HepG2 (cell line): ENCODE measurements around the gene BCAS3. TPM values are rescaled to one million over a fixed set of nuclear protein-coding genes. Genes with fewer than 3 reads are reported as not detected.
A peak's percentile ranks its signal among the peaks of the same experiment; 100 is the strongest.

Experiments
- ATF4 ChIP-seq, 2 experiments: fragments of 450-650 bp in 1 of 2; sonication (generic) in 1 of 2; formaldehyde crosslinking; IDR thresholded peaks; 2 replicates each; pipeline versions ENCODE4 v1.5.0 to v1.8.0; 2020 to 2022; ENCODE audit warnings: mild to moderate bottlenecking in 1 of 2, missing genetic modification reagents in 1 of 2
- DR1 ChIP-seq: sonication (generic); formaldehyde crosslinking; IDR thresholded peaks from 2 replicates; pipeline ENCODE4 v1.8.0; 2021; ENCODE audit warnings: mild to moderate bottlenecking, missing genetic modification reagents, inconsistent platforms
- HNRNPK ChIP-seq: fragments of 200-400 bp; formaldehyde crosslinking; IDR thresholded peaks from 2 replicates; pipeline ENCODE4 v1.6.1; 2018; ENCODE audit warnings: low read length, low read depth, moderate library complexity, mild to moderate bottlenecking; ENCODE audit not compliant: poor library complexity, severe bottlenecking
- NKX3-1 ChIP-seq: sonication (generic); formaldehyde crosslinking; IDR thresholded peaks from 2 replicates; pipeline ENCODE4 v1.5.0; 2020; ENCODE audit warnings: missing genetic modification reagents
- POLR2G ChIP-seq: fragments of 200-400 bp; formaldehyde crosslinking; IDR thresholded peaks from 2 replicates; pipeline ENCODE4 v1.6.1; 2018; ENCODE audit warnings: mild to moderate bottlenecking, low read depth, low read length, moderate library complexity
- RFX3 ChIP-seq: IDR thresholded peaks from 2 replicates; pipeline ENCODE4 v1.6.1; 2016; ENCODE audit warnings: missing biosample characterization, missing genetic modification reagents
- RFX5 ChIP-seq: IDR thresholded peaks from 2 replicates; pipeline ENCODE4 v1.6.1; 2011; ENCODE audit warnings: low read depth, low read length, improper control_type of control experiment
- RFXANK ChIP-seq: IDR thresholded peaks from 2 replicates; pipeline ENCODE4 v1.6.1; 2016
- RORA ChIP-seq: sonication (generic); formaldehyde crosslinking; IDR thresholded peaks from 2 replicates; pipeline ENCODE4 v1.5.0; 2020; ENCODE audit warnings: mild to moderate bottlenecking, missing genetic modification reagents, moderate library complexity
- TCF7 ChIP-seq: sonication (generic); IDR thresholded peaks from 2 replicates; pipeline ENCODE4 v1.6.1; 2016; ENCODE audit warnings: antibody characterized with exemption, low read depth
- TIGD3 ChIP-seq: sonication (generic); formaldehyde crosslinking; IDR thresholded peaks from 2 replicates; pipeline ENCODE4 v1.5.1; 2020; ENCODE audit warnings: mild to moderate bottlenecking, missing genetic modification reagents, borderline replicate concordance
- TRAFD1 ChIP-seq: sonication (generic); formaldehyde crosslinking; IDR thresholded peaks from 2 replicates; pipeline ENCODE4 v1.5.1; 2020; ENCODE audit warnings: missing genetic modification reagents, mild to moderate bottlenecking, borderline replicate concordance
- USF2 ChIP-seq, 2 experiments: sonication (generic) in 1 of 2; formaldehyde crosslinking in 1 of 2; IDR thresholded peaks; 2 replicates each; pipeline versions ENCODE4 v1.5.1 to v1.6.1; 2011 to 2020; ENCODE audit warnings: borderline replicate concordance in 1 of 2, low read depth in 1 of 2, low read length in 1 of 2, mild to moderate bottlenecking in 1 of 2, missing genetic modification reagents in 1 of 2, moderate library complexity in 1 of 2
- ZNF180 ChIP-seq: sonication (generic); formaldehyde crosslinking; IDR thresholded peaks from 2 replicates; pipeline ENCODE4 v1.4.0; 2020; ENCODE audit warnings: low read depth, missing genetic modification reagents, borderline replicate concordance
- ZNF317 ChIP-seq: sonication (generic); formaldehyde crosslinking; IDR thresholded peaks from 2 replicates; pipeline ENCODE4 v1.5.0; 2020; ENCODE audit warnings: mild to moderate bottlenecking, missing genetic modification reagents
- ZNF367 ChIP-seq: sonication (generic); formaldehyde crosslinking; IDR thresholded peaks from 2 replicates; pipeline ENCODE4 v1.4.0; 2020; ENCODE audit warnings: missing genetic modification reagents, borderline replicate concordance
- ZNF503 ChIP-seq: sonication (generic); formaldehyde crosslinking; IDR thresholded peaks from 2 replicates; pipeline ENCODE4 v1.4.0; 2020; ENCODE audit warnings: missing genetic modification reagents
- ZNF639 ChIP-seq: conservative IDR thresholded peaks from 2 replicates; pipeline ENCODE4 v1.6.1; 2018; ENCODE audit warnings: missing genetic modification reagents
- ZNF792 ChIP-seq: IDR thresholded peaks from 2 replicates; pipeline ENCODE4 v1.6.1; 2016
- polyA plus RNA-seq, 8 experiments: library from polyadenylated mRNA; depleted of rRNA in 3 of 8; stranded (reverse) in 7 of 8; unstranded in 1 of 8; fragments of >200 nt; fragmentation: Illumina TruSeq in 4 of 8; extraction: Trizol in 4 of 8; gene quantifications; 2 replicates each; pipeline versions ENCODE4 v1.2.1 to v1.2.3, GENCODE V29; 2011 to 2016; ENCODE audit warnings: low read depth in 4 of 8, missing spikeins in 1 of 8, mixed read lengths in 1 of 8; ENCODE audit not compliant: insufficient read depth in 1 of 8
- total RNA-seq, 5 experiments: library from RNA; depleted of rRNA; stranded (reverse); fragments of >200 nt; fragmentation: Illumina TruSeq; extraction: Trizol; gene quantifications; 2 replicates each; pipeline ENCODE4 v1.2.3, GENCODE V29; 2016; ENCODE audit warnings: low read depth in 1 of 5

Gene BCAS3
- total and polyA plus RNA-seq, 2 of the 13 experiments (the other 11 are each of a cell fraction or from before 2014, with no cell fraction given), result 10.7 to 11.2 TPM

- TF ChIP-seq TCF7 (no peak), POLR2G (peak; percentile 59; the same call in 1 of the 2 replicates), ZNF180 (CRISPR knock-in tag) (peak; percentile 19; the same call in 1 of the 2 replicates), DR1 (CRISPR knock-in tag) (no peak; the same call in 1 of the 2 replicates), ZNF639 (CRISPR knock-in tag) (0 out of 2 replicates have a peak, but pooled peaks have one; percentile 14), TRAFD1 (CRISPR knock-in tag) (no peak), RFXANK (CRISPR knock-in tag) (0 out of 2 replicates have a peak, but pooled peaks have one; percentile 23), RORA (no peak), USF2 (IDR thresholded peaks at IDR 0.05; ENCODE audit: low read depth, low read length) (no peak), USF2 (CRISPR knock-in tag; IDR thresholded peaks at IDR 0.05; ENCODE audit: borderline replicate concordance) (no peak), HNRNPK (no peak), NKX3-1 (CRISPR knock-in tag) (peak; percentile 49; the same call in 1 of the 2 replicates), RFX5 (no peak), TIGD3 (CRISPR knock-in tag) (peak; percentile 85; the same call in 1 of the 2 replicates), ZNF792 (CRISPR knock-in tag) (peak; percentile 90), ZNF317 (CRISPR knock-in tag) (peak; percentile 91), ZNF367 (CRISPR knock-in tag) (peak; percentile 36; the same call in 1 of the 2 replicates), ATF4 (CRISPR knock-in tag; IDR thresholded peaks at IDR 0.05) (peak in 1 of 2 experiments; percentile 75; a peak in 2 of 4 replicates), ZNF503 (peak; percentile 55; the same call in 1 of the 2 replicates), RFX3 (CRISPR knock-in tag) (no peak)
These were observed 734.6 kb downstream of the BCAS3 start (continued) for GRCh38 chr17:61412143-61412859.
